Measurements from ENCODE around the gene AGAP1. TPM values are rescaled to one million over a fixed set of nuclear protein-coding genes. Genes with fewer than 3 reads are reported as not detected.

The AGAP1 gene
- total RNA-seq, 1 experiment from 2014 or later: 56.4 TPM

DNA sequence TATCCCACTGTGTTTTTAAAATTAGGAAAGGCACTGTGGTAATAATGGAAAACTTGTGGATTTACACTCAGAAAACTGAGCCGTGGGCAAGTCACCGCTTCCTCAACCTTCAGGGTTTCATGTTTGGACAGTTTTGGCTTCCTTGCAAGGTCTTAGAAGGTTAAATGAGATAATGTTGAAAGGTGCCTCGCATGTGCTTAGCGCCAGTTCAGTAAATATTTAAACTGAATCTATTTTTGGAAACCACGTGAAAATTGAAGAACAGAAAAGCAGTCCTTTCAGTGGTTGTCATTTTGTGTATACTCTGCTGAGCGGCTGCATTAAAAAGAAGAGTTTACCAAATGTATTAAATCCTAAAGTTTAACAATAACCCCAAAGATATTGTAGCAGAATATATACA lies 15.2 kb upstream of the AGAP1 start:
- H3K4me1 Mint-ChIP-seq (ENCODE audit: low read depth, unreplicated experiment): no peaks in the 10 kb centered on the region
- CTCF ChIA-PET: no interaction called here
- intact Hi-C loops (cut with micrococcal nuclease; ENCODE audit: unreplicated experiment): no loop called here
- DNase-seq: no peak
- H3K36me3 Mint-ChIP-seq (ENCODE audit: insufficient read depth, unreplicated experiment): no peaks in the 10 kb centered on the region
- no peaks in the 10 kb centered on the region for H3K27me3 Mint-ChIP-seq (ENCODE audit: unreplicated experiment)
- BruUV-seq (replicated peaks): no TSS peak
- no peak overlapping the region for H3K27ac Mint-ChIP-seq (ENCODE audit: unreplicated experiment)
- TF ChIP-seq, protein P1, sequence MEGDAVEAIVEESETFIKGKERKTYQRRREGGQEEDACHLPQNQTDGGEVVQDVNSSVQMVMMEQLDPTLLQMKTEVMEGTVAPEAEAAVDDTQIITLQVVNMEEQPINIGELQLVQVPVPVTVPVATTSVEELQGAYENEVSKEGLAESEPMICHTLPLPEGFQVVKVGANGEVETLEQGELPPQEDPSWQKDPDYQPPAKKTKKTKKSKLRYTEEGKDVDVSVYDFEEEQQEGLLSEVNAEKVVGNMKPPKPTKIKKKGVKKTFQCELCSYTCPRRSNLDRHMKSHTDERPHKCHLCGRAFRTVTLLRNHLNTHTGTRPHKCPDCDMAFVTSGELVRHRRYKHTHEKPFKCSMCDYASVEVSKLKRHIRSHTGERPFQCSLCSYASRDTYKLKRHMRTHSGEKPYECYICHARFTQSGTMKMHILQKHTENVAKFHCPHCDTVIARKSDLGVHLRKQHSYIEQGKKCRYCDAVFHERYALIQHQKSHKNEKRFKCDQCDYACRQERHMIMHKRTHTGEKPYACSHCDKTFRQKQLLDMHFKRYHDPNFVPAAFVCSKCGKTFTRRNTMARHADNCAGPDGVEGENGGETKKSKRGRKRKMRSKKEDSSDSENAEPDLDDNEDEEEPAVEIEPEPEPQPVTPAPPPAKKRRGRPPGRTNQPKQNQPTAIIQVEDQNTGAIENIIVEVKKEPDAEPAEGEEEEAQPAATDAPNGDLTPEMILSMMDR (IDR thresholded peaks at IDR 0.05; ENCODE audit: unreplicated experiment): no peak
- H3K4me3 Mint-ChIP-seq (ENCODE audit: low read depth, unreplicated experiment): no peak overlapping the region
- H3K9me3 Mint-ChIP-seq (ENCODE audit: low read depth, unreplicated experiment): peaks cover 4% of the 10 kb centered on the region

DNA sequence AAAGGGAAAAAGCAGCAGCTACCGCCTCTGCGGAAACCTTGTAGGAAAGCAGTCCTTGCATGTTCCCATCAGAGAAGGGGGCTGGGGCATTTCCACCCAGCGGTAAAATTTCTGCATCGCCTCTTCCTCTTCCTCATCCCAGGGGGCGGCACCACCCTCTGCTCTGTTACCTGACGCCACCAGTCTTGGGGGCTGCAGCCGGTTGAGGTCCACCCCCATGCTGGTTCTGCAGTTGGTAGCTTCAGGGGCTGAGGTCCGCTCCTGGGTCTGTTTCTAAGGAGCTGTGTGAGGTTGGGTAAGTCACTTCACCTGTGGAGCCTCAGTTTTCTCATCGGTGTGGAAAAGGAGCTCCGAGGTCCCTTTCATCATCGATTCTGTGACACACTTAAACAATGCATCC lies 14.2 kb upstream of the AGAP1 start:
- Mint-ChIP-seq H3K4me1 (ENCODE audit: low read depth, unreplicated experiment) (no peaks in the 10 kb centered on the region), H3K27me3 (ENCODE audit: unreplicated experiment) (no peaks in the 10 kb centered on the region), H3K27ac (ENCODE audit: unreplicated experiment) (no peak overlapping the region), H3K9me3 (ENCODE audit: low read depth, unreplicated experiment) (peaks cover 4% of the 10 kb centered on the region), H3K4me3 (ENCODE audit: low read depth, unreplicated experiment) (no peak overlapping the region), H3K36me3 (ENCODE audit: insufficient read depth, unreplicated experiment) (no peaks in the 10 kb centered on the region)
- TF ChIP-seq, protein P1 (IDR thresholded peaks at IDR 0.05; ENCODE audit: unreplicated experiment): no peak
- no TSS peak for BruUV-seq (replicated peaks)
- intact Hi-C loops (cut with micrococcal nuclease; ENCODE audit: unreplicated experiment): no loop called here
- CTCF ChIA-PET: no interaction called here
- DNase-seq: no peak

GRCh38 chr2:235480614-235481013 lies 13.2 kb upstream of the AGAP1 start:
- Mint-ChIP-seq H3K4me1 (ENCODE audit: low read depth, unreplicated experiment) (no peaks in the 10 kb centered on the region), H3K9me3 (ENCODE audit: low read depth, unreplicated experiment) (peaks cover 2% of the 10 kb centered on the region), H3K27me3 (ENCODE audit: unreplicated experiment) (no peaks in the 10 kb centered on the region), H3K36me3 (ENCODE audit: insufficient read depth, unreplicated experiment) (no peaks in the 10 kb centered on the region), H3K4me3 (ENCODE audit: low read depth, unreplicated experiment) (no peak overlapping the region), H3K27ac (ENCODE audit: unreplicated experiment) (no peak overlapping the region)
- intact Hi-C loops (cut with micrococcal nuclease; ENCODE audit: unreplicated experiment): no loop called here
- TF ChIP-seq, protein P1 (IDR thresholded peaks at IDR 0.05; ENCODE audit: unreplicated experiment): no peak
- BruUV-seq (replicated peaks): no TSS peak
- CTCF ChIA-PET: interaction anchor here (0.7 kb wide), 1 partner anchor 420 kb away, joined by 5 read pairs; no protein-coding TSS in a partner anchor
- no peak for DNase-seq

GRCh38 chr2:235483313-235483712 lies 10.5 kb upstream of the AGAP1 start:
- no TSS peak for BruUV-seq (replicated peaks)
- H3K4me1 Mint-ChIP-seq (ENCODE audit: low read depth, unreplicated experiment): no peaks in the 10 kb centered on the region
- TF ChIP-seq, protein P1 (IDR thresholded peaks at IDR 0.05; ENCODE audit: unreplicated experiment): no peak
- no peak overlapping the region for H3K4me3 Mint-ChIP-seq (ENCODE audit: low read depth, unreplicated experiment)
- H3K36me3 Mint-ChIP-seq (ENCODE audit: insufficient read depth, unreplicated experiment): no peaks in the 10 kb centered on the region
- intact Hi-C loops (cut with micrococcal nuclease; ENCODE audit: unreplicated experiment): no loop called here
- H3K27me3 Mint-ChIP-seq (ENCODE audit: unreplicated experiment): peaks cover 14% of the 10 kb centered on the region
- no peaks in the 10 kb centered on the region for H3K9me3 Mint-ChIP-seq (ENCODE audit: low read depth, unreplicated experiment)
- DNase-seq: no peak
- CTCF ChIA-PET: interaction anchor here (1.3 kb wide), 1 partner anchor 11 kb away, joined by 3 read pairs; no protein-coding TSS in a partner anchor
- H3K27ac Mint-ChIP-seq (ENCODE audit: unreplicated experiment): no peak overlapping the region

All from Calu3 (cell line).